WTC11 (cell line): ENCODE data around the gene USP20.

Experiments used
- ELF4 ChIP-seq: sonication (generic); formaldehyde crosslinking; IDR thresholded peaks from 2 replicates; pipeline ENCODE4 v1.8.1; 2022; ENCODE audit warnings: low read depth, mild to moderate bottlenecking, moderate library complexity, missing genetic modification reagents
- ZMAT4 ChIP-seq: fragments of 250-450 bp; sonication (Bioruptor Pico); IDR thresholded peaks from 2 replicates; pipeline ENCODE4 v1.9.0; 2021; ENCODE audit warnings: mild to moderate bottlenecking

- TF ChIP-seq ELF4 (CRISPR knock-in tag) (no peak), ZMAT4 (CRISPR knock-in tag) (no peak)
Measured at GRCh38 chr9:129853614-129854013, 18.4 kb downstream of the USP20 start.
